ENCODE results near the gene SPI1.
A peak's percentile ranks its signal among the peaks of the same experiment; 100 is the strongest.

Gene SPI1

DNA sequence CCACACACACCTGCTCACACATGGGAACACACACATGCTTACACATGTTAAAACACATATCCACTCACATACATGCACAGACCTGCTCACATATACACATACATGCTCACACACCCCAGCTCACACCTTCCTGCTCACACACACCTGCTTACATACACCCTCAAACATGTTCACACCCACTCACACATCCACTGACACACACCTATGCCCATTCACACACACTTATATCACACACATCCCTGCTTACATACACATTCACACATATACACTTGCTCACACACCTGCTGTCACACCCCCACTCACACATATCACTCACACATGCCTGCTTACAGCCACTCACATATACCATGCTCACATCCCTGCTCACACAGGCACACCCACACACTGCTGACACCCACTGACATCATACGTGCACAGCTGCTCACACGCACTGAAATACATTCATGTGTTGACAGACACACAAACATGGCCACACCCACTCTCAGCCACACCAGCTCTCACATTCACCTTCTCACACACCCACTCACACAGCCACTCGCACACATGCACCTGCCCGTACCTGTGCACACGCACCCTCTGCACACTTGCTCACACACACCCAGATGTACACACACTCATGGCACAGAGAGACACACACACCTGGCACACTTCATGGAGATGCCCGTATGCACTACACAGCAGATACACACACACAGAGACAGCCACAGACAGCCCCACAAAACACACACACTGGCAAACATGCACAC is 20.2 kb downstream of the SPI1 start:
- no peak for DNase-seq (ENCODE audit: low spot score)

DNA sequence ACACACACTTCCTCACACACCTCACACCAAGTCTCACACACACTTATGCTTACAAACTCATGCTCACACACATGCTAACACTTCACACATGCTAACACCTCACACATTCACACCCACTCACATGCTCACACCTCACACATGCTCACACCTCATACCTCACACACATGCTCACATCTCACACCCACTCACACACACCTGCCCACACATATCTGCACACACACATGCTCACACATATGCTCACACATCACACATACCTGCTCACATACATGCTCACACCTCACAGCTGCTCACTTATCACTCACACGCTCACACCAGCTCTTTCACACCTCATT is 21.4 kb downstream of the SPI1 start:
- no peak for DNase-seq (ENCODE audit: low spot score)

DNA sequence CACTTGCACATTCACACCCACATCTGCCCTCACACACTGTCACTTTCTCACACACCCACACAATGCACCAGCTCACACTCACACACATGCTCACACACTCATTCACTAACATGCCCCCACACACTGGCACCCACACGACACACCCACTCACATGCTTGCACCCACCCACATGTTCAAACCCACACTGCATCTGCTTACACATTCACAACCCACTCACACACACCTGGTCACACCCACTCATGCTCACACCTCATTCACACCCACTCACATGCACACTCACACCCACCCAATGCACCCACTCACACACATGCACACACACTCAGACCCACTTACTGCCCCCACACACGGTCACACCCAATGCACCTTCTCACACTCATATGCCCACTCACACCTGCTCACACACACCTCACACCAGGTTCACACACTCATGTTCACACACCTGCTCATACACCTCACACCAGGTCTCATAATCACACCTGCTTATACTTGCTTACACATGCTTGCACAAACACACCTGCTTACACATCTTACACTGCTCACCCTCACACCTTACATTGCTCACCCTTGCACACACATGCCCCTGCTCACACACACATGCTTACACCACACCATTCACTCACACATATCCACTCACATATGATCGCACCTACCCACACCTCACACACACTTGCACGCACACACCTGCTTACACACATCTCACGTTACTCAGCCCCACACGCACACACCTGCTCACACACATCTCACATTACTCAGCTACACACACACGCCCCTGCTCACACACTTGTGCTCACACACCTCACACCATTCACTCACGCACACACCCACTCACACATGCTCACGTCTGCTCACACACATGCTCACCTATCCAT is 22.0 kb downstream of the SPI1 start:
- no peak for DNase-seq (ENCODE audit: low spot score)

DNA sequence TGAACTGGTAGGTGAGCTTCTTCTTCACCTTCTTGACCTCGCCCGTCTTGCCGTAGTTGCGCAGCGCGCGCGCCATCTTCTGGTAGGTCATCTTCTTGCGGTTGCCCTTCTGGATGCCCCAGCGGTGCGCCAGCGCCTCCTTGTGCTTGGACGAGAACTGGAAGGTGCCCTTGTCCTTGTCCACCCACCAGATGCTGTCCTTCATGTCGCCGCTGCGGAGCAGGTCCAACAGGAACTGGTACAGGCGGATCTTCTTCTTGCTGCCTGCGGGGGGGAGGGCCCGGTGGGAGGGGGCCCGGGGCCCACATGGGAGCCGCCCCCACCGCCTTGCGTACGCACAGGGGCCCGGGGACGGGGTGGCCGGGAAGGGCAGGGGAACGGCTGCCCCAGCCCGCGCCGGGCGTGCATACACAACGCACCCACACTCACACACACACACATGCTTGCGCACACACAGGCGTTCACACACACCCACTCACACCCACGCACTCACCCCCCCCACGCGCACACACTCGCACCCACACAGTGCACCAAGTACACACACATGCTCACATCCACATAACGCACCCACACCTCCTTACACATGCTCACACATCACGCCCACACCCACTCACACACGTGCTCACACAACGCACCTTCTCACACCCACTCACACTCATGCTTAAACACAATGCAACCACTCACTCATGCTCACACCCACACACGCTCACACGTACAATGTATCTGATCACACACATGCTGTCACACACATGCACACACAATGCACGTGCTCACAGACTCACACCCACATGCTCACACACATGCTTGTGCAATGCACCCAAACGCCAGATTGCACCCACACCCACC is 22.8 kb downstream of the SPI1 start:
- DNase-seq (ENCODE audit: low spot score) = peak; percentile 88

DNA sequence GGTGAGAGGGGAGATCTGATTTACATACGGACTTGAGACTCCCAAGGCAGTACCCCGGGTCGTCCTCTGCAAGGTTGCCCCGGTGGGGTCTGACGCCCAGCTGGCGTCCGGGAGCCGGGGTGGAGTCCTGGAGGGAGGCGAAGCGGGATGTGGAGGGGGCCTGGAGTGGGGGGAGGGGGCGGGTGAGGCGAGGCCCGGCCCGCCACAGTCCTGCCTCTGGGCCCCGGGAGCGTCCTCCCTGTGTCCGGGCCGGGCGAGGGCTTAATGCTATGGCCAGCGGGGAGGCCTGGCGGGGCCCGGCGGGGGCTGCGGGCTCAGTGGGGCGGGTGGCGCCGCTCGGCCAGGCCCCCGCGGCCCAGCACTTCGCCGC is 23.4 kb downstream of the SPI1 start:
- no peak for DNase-seq (ENCODE audit: low spot score)

DNA sequence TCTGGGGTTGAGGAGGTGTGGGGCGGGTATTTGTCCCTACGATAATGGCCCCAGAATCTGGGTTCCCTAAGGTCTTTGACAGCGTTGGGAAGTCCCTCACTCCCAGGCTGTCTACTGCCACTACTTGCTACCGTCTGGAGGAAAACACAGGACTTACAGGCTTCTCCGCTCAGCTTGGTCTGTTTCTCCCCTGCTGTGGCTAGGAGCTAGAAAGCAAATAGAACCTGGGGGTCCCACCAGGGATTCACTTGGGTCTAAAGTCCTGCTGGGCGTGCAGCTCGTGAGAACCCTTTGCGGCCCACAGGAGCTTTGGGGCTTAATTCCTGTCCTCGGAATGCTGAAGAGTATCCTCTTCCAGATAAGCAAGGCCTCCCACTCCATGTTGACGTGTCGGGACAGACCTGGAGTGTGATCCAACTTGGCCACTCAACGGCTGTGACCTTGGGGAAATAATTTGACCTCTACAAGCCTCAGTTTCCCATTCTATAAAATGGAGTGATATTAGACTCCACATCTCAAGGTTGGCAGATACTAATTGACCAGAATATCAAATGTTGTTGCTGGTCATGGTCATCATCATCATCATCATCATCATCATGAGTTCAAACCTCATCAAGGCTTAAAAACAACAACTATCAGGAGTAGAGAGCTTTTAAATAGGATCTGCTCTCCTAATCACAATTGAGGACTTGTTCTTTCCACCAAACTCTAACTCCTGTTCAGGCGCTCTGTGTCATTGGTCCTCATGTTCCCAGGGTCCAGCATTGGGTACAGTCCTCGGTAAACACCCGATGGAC is 24.2 kb downstream of the SPI1 start:
- no peak for DNase-seq (ENCODE audit: low spot score)

DNA sequence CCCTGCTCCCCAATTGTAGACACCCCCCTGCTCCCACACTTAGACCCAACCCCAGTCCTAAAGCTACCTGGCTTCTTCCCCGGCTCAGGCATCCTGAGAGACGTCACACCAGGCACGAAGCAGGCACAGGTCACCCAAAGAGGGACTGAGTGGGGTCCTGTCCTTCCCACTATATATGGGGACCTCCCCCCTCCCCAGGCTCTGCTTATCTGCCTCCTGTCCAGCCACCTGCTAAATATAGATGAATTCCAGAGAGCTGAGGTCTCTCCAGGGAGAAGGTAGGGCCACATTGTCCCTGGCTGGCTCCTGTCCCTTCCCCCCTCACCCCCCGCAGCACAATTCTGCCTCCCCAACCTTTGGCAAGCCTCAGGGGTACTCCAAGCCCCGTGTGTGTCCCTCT is 25.8 kb downstream of the SPI1 start, which contains the start of gene MYBPC3:
TSS of gene MYBPC3 (minus strand) at position 147 of the 400 bp plus-strand sequence. CDS start at position 92, 55 bp downstream.
- DNase-seq (ENCODE audit: low spot score) = no peak

DNA sequence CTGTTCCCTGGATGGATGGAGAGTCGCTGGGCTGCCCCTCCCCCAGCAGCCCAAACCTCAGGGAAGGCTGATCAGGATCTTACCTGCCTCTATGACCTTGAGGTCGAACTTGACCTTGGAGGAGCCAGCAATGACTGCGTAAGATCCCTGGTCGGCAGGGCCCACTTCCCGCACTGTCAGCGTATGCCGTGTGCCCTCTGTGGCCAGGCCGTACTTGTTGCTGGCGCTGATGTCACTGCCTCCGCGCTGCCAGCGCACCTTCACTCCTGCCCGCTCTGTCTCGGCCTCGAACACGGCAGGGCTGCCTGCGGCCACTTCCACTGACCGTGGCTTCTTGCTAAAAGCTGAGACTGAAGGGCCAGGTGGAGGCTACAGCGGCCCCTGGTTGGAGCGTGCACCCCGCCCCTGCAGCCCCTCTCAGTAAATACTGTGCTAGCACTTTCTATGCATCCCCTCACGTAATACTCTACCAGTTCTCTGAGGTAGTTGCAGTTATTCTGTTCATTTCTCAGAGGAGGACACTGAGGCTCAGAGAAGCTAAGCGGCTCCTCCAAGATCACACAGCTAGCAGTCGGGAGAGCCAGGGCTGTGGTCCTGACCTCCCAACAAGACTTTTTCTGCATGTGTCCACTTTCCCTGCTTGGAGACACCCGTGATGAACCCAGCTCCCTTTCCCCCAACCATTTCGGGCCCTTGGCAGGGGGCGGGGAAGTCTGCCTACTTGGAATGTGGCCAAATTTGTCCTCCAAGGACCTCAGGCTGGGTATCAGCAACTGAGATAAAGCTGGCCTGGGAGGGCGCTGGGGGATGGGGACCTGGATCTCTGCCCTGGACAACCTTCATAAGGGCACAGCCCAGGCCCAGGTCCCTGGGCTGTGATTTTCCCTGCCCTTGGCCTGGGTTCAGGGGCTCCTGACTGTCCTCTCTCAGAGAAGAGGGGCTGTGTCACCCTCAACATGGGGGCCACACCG is 26.9 kb downstream of the SPI1 start:
- no peak for DNase-seq (ENCODE audit: low spot score)

DNA sequence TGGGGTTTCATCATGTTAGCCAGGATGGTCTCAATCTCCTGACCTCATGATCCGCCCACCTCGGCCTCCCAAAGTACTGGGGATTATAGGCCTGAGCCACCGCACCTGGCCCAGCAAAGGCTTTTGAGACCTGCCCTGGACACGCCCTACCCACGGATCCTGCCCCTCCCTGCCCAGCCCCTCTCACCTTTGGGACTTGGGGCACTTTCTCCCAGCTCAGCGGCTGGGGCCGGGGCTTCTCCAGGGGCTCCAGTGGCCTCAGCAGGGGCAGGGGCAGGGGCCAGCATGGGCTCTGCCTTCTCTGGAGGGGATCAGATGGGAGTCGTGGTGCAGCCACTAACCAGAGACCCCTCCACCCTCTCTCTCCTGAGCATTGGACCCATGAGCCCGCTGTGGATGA is 28.0 kb downstream of the SPI1 start:
- no peak for DNase-seq (ENCODE audit: low spot score)

DNA sequence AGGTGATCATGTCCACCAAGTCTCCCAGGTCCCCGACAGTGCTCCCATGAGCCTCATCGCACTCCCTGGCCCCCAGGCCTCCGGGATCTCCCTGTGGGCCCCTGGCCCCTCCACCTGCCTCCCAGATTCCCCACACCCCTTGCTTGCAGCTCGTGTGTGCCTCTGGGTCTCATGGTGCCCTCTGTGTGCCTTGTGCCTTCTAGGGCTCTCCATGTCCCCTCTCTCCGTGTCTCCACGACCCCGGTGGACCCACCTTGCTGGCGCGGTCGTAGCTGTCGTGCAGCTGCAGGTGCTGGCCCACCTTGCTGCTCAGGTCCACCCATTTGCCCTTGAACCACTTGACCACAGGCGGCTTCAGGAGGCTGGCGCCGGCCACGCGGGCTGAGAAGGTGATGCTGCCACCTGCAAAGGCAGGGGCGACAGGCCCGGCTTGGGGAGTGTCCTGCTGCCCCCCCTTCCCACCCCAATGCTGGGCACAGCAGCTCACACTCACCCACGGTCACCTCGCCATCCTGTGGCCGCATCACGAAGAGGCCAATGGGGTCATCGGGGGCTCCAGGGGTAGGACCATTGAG is 28.7 kb downstream of the SPI1 start:
- DNase-seq (ENCODE audit: low spot score) = no peak

DNA sequence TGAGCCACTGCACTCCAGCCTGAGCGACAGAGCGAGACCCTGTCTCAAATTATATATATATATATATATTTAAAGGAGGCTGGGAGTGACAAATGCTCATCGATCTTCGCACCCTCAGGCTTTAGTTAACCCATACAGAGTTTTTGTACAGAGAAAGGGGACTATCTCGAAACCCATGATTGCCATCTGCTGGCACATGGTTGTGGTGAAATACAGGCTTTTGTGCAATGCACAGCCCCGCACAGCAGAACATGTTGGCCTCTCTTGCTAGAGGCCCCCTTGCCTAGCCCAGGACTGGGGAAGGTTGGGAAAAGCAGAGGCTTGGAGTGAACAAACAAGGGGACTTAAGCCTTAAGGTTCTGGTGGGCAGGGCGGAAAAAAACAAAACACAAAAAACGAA is 29.5 kb downstream of the SPI1 start:
- peak; percentile 78 for DNase-seq (ENCODE audit: low spot score)

DNA sequence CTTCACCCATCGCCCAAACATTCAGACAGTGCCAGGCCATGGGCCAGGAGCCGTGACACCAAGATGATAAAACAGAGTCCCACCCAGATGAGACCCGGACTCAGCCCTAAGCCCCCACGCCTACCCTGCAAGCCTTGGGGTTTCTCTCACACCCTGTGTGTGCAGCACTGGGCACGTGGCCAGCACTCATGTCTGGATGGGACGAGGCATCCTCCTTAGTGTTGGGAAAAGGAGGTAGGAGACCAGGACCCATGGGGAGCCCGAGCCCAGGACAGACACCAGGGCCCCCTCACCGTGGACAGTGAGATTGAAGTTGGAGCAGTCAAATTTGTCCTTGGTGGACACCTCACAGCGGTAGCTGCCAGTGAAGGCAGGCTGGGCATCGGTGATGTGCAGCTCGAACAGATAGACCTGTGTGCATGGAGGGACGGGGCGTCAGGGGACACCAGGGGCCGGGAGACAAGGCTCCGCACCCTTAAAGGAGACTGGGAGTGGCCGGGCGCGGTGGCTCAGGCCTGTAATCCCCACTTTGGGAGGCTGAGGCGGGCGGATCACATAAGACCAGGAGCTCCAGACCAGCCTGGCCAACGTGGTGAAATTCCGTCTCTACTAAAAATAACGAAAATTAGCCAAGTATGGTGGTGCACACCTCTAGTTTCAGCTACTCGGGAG is 30.1 kb downstream of the SPI1 start:
- no peak for DNase-seq (ENCODE audit: low spot score)

DNA sequence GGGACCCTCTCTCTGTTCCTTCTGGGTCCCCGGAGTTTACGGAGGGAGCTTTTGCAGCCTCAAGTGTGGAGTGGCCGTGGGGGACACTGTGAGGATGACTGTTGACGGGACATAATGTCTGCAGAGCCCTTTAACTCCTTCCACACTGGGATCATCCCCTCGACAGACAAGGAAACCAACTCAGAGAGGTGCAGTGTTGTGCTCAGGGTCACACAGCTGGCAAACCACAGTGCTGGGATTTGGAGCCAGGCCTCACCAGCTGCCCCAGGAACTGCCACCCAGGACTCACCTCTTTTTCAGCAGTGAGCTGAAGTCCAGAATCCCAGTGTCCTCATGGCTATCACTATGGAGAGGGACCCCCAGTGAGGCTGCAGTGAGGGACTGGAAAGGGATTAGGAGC is 31.2 kb downstream of the SPI1 start:
- no peak for DNase-seq (ENCODE audit: low spot score)

DNA sequence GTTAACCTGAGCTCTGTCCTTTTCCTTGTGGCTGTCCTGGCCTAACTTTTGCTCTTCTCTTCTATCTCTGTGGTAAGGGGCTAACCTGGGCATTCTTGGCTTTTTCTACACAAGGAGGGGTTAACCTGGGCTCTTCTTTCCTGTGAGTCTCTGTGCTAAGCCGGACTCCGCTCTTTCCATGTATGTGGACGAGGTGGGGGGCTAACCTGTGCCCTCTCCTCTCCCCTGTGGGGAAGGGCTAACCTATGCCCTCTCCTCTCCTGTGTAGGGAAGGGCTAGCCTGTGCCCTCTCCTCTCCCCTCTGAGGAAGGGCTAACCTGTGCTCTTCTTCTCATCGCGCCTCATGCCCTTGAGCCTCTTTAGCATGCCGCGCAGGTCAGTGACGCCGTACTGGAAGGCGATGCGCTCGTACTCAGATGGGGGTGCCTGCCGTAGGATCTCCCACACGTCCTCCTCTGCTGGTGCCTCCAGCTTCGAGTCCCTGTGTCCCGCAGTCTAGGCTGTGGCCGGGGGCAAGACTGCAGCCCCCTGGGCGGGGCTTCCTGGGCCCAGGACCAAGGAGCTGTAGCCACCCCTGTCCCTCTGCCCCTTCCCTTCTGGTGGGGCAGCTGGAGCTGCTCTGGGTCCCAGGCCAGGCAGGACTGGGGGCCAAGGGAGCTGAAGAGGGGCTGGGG is 32.3 kb downstream of the SPI1 start:
- no peak for DNase-seq (ENCODE audit: low spot score)

DNA sequence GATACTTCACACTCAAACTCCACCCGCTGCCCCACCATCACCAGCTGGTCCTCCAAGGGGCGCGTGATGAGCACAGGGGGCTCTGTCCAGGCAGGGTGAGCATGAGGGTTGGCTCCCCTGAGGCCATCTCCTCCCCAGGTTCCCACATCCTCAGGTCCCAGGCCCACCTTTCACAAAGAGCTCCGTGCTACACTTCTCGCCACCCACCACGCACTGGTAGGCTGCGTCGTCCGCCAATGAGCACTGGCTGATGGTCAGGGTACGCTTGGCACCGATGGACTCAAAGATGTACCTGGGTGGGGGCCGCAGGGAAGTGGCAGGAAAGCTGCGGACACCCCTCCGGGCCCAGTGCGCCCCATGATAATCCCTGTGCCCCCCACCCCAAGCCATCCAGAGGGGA is 35.5 kb downstream of the SPI1 start:
- no peak for DNase-seq (ENCODE audit: low spot score)

DNA sequence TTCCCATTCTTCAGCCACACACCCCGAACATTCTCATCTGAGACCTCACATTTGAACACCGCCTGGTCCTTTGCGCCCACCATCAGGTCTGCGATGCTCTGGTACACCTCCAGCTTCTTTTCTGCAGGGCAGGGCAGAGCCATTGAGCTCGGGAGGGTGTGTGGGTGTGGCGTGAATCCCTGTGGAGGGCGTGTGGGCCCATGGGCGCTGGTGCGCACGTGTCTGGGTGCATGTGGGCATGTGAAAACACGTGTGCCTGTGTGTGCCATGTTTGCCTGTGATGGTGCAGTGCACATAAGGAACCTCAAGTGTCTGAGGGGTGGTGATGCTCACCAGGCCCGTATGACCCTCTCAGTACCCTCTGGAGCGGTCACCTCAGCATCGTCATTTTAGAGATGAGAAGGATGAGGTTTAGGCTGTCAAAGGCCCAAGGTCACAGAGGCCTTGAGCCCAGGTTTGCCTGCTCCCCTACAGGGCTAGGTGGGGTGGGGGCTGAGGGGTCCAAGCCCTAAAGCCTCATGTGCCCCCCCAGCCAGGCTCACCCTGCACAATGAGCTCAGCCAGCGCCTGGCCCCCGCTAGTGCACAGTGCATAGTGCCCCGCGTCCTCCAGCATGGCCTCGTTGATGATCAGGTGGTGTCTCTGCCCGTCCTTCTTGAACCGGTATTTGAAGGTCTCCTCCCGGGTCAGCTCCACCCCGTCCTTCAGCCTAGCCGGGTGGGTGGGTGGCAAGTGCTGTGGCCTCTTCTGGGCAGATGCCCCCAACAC is 36.1 kb downstream of the SPI1 start:
- DNase-seq (ENCODE audit: low spot score) = no peak

DNA sequence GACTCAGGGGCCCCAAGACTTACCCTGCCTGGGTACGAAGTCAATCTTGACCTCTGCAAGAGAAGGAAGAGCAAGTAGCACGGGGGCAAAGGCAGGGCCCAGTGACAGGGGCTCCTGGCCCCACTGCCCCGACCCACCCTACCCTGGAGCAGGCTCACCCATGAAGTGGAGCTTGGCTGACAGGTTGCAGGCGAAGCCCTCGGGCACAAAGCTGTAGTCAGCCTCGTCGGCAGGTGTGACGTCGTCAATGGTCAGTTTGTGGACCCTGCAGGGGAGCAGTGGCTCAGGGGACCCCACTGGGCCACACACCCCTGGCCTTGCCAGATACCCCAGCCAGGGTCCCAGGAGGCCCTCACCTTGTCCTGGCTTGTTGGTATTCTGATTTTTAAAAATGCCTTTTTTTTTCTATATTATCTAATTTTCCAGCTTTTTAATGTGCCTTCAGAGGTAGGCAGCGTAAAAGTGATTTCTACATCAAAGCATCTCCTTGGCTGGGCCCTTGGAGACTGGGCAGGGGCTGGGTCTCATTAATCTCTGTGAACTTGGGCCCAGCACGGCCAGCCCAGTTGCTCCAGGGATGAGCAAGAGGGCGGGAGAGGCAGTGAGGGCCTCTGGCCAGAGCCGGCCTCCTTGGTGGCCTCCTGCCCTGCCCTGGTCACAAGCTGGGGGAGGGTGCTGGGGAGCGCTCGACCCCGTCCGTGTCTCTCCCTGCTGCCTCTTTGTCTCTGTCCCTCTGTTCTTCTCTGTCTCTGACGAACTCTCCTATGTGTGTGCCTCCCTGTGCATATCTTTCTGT is 37.2 kb downstream of the SPI1 start:
- no peak for DNase-seq (ENCODE audit: low spot score)

DNA sequence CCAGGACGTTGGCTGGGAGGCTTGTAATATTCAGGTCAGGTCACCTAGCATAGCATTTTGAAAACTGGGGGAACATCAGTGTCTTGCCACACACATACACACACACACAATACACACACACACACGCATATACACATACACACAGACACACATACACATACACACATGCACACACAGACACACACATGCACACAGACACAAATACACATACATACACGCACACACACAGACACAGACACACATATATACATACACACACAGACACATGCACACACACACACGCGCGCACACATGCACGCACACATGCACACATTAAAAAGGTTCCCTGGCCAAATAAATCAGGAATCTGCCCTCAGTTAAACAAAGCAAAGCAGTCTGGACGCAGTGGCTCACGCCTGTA is 38.3 kb downstream of the SPI1 start:
- no peak for DNase-seq (ENCODE audit: low spot score)

All from D341Med (cell line).